Transverse colon (tissue), 4 donors: ENCODE results near the gene CAPN9. TPM values are rescaled to one million over a fixed set of nuclear protein-coding genes. Genes with fewer than 3 reads are reported as not detected.

Experiments
- DNase-seq: peaks from one replicate; pipeline ENCODE4 v3.0.0-alpha.2; 2019
- H3K27ac ChIP-seq, 4 donors: fragments of 200-600 bp; sonication (generic); 2 replicates each; pipeline ENCODE4 v1.5.1; 2016 to 2018; ENCODE audit warnings: inconsistent platforms in 4 of 4
- H3K27me3 ChIP-seq: fragments of 200-600 bp; sonication (generic); 2 replicates; pipeline ENCODE4 v1.5.1; 2017; ENCODE audit warnings: inconsistent platforms
- H3K36me3 ChIP-seq, 4 donors: fragments of 200-600 bp; sonication (generic); 2 replicates each; pipeline ENCODE4 v1.5.1; 2017 to 2019; ENCODE audit warnings: inconsistent platforms in 4 of 4
- H3K4me1 ChIP-seq, 4 donors: fragments of 200-600 bp; sonication (generic); 2 replicates each; pipeline ENCODE4 v1.5.1; 2017 to 2020; ENCODE audit warnings: inconsistent platforms in 4 of 4
- H3K4me3 ChIP-seq, 4 donors: fragments of 200-600 bp; sonication (generic); 1 replicate in 1 of 4; 2 replicates in 3 of 4; pipeline versions ENCODE4 v1.5.1 to v1.6.1; 2017 to 2019; ENCODE audit warnings: inconsistent platforms in 4 of 4
- H3K9me3 ChIP-seq, 2 donors: fragments of 200-600 bp; sonication (generic); 2 replicates each; pipeline ENCODE4 v1.5.1; 2017 to 2019; ENCODE audit warnings: inconsistent platforms in 2 of 2
- EP300 ChIP-seq: sonication (generic); formaldehyde crosslinking; IDR thresholded peaks from one replicate; pipeline ENCODE4 v1.6.1; 2017; ENCODE audit warnings: antibody characterized with exemption, low read depth
- POLR2A ChIP-seq: fragments of 450-650 bp; IDR thresholded peaks from one replicate; pipeline ENCODE4 v1.6.1; 2016; ENCODE audit warnings: antibody characterized with exemption, mild to moderate bottlenecking, moderate library complexity
- POLR2AphosphoS5 ChIP-seq, 3 donors: sonication (generic); formaldehyde crosslinking; IDR thresholded peaks; one replicate each; pipeline ENCODE4 v1.6.1; 2016; ENCODE audit warnings: antibody characterized with exemption in 3 of 3
- WGBS, 2 donors: methylation state at CpG; one replicate each; pipeline ENCODE4 v1.1.5; 2018; ENCODE audit warnings: low coverage in 1 of 2; 5-methylcytosine and 5-hydroxymethylcytosine counted together
- in situ Hi-C, 4 donors: fragments of 200-750 bp; cut with MboI; loops; one replicate each; pipeline versions ENCODE4 v1.15.0 to v1.15.1; 2017; ENCODE audit warnings: low sequenced_read_pairs in 3 of 4, low pct_ligation_motif_present in 1 of 4, low pct_unique_long_range_greater_than_20kb in 1 of 4
- intact Hi-C: fragments of 100-400 bp; cut with DNase I; formaldehyde crosslinking; loops from one replicate; pipeline ENCODE4 v1.15.1; 2023; ENCODE audit warnings: low total_unique reads
- total RNA-seq, 4 donors: library from RNA; depleted of rRNA; stranded (reverse); fragments of >200 nt; gene quantifications; one replicate each; pipeline ENCODE4 v1.1.0, GENCODE V29; 2016
- TF ChIP-seq, protein P1 (sequence below), 5 experiments: fragments of 200-600 bp in 3 of 5; fragments of 450-650 bp in 2 of 5; sonication (generic) in 3 of 5; IDR thresholded peaks; 1 replicate in 2 of 5; 2 replicates in 3 of 5; pipeline ENCODE4 v1.5.1; 2016 to 2017; ENCODE audit warnings: antibody characterized with exemption in 5 of 5, inconsistent platforms in 3 of 5, mild to moderate bottlenecking in 2 of 5, moderate library complexity in 1 of 5

The CAPN9 gene
- total RNA-seq, 4 donors from 2014 or later, result 26.3 to 59.9 (median 32.7) TPM

DNA sequence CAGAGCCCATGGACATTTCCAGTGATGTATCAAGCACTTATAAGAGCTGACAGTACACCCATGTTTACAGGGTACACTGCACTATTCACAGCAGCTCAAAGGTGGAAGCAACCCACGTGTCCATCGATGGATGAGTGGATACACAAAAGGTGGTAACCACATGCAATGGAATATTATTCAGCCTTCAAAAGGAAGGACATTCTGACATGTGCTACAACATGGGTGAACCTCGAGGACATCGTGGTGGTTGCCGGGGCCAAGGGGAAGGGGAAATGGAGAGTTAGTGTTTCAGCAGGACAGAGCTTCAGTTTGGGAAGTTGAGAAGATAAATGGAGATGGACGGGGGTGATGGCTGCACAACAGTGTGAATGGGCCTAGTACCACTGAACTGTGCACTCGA is 42.4 kb upstream of the CAPN9 start:
- in situ Hi-C loops, result no loop called here
- no peak for TF ChIP-seq POLR2AphosphoS5 (IDR thresholded peaks at IDR 0.05)
- H3K27ac ChIP-seq, result no peak overlapping the region
- no peaks in the 10 kb centered on the region for H3K9me3 ChIP-seq
- H3K36me3 ChIP-seq, result no peaks in the 10 kb centered on the region
- 90 to 97% methylated on average over 4 to 7 of the region's 7 CpGs for WGBS, 2 donors
- H3K4me1 ChIP-seq, result peaks cover 0 to 12% (median 4%) of the 10 kb centered on the region in 4 donors
- H3K4me3 ChIP-seq, result no peak overlapping the region
- intact Hi-C loops, result no loop called here
- H3K27me3 ChIP-seq, result no peaks in the 10 kb centered on the region
- no peak for DNase-seq

GRCh38 chr1:230705289-230706019 is 41.7 kb upstream of the CAPN9 start:
- H3K27ac ChIP-seq, result peak overlapping the region in 1 of 4 donors; percentile 13
- no peaks in the 10 kb centered on the region for H3K27me3 ChIP-seq
- peak; percentile 36 for DNase-seq
- intact Hi-C loops, result no loop called here
- WGBS, 2 donors, result 74% methylated on average over 18 of the region's 18 CpGs; no CpG with 5 or more reads in 1 of the 2 donors
- TF ChIP-seq POLR2AphosphoS5 (IDR thresholded peaks at IDR 0.05), result no peak
- TF ChIP-seq POLR2A, result peak; percentile 22
- H3K36me3 ChIP-seq, result no peaks in the 10 kb centered on the region
- H3K4me3 ChIP-seq, result no peak overlapping the region
- H3K4me1 ChIP-seq, result peaks cover 0 to 12% (median 4%) of the 10 kb centered on the region in 4 donors
- in situ Hi-C loops, result no loop called here
- H3K9me3 ChIP-seq, result no peaks in the 10 kb centered on the region

- in situ Hi-C loops (no loop called here), intact Hi-C loops (no loop called here)
- peak overlapping the region in 1 of 4 donors; percentile 13 for H3K27ac ChIP-seq
- no peaks in the 10 kb centered on the region for H3K27me3 ChIP-seq
- H3K9me3 ChIP-seq, result no peaks in the 10 kb centered on the region
- no peak for DNase-seq
- 20 to 89% methylated on average over 1 to 9 of the region's 9 CpGs for WGBS, 2 donors
- H3K4me3 ChIP-seq, result no peak overlapping the region
- no peaks in the 10 kb centered on the region for H3K36me3 ChIP-seq
- H3K4me1 ChIP-seq, result peaks cover 0 to 12% (median 4%) of the 10 kb centered on the region in 4 donors
- no peak for TF ChIP-seq EP300
- no peak for TF ChIP-seq POLR2A
- TF ChIP-seq, protein P1, sequence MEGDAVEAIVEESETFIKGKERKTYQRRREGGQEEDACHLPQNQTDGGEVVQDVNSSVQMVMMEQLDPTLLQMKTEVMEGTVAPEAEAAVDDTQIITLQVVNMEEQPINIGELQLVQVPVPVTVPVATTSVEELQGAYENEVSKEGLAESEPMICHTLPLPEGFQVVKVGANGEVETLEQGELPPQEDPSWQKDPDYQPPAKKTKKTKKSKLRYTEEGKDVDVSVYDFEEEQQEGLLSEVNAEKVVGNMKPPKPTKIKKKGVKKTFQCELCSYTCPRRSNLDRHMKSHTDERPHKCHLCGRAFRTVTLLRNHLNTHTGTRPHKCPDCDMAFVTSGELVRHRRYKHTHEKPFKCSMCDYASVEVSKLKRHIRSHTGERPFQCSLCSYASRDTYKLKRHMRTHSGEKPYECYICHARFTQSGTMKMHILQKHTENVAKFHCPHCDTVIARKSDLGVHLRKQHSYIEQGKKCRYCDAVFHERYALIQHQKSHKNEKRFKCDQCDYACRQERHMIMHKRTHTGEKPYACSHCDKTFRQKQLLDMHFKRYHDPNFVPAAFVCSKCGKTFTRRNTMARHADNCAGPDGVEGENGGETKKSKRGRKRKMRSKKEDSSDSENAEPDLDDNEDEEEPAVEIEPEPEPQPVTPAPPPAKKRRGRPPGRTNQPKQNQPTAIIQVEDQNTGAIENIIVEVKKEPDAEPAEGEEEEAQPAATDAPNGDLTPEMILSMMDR (IDR thresholded peaks at IDR 0.05), result no peak
- no peak for TF ChIP-seq POLR2AphosphoS5 (IDR thresholded peaks at IDR 0.05)
These were observed 41.0 kb upstream of the CAPN9 start for GRCh38 chr1:230706020-230706699.

- H3K27ac ChIP-seq, result no peak overlapping the region
- in situ Hi-C loops (no loop called here), intact Hi-C loops (no loop called here)
- TF ChIP-seq, protein P1 (IDR thresholded peaks at IDR 0.05), result no peak
- TF ChIP-seq POLR2A (no peak), EP300 (no peak), POLR2AphosphoS5 (IDR thresholded peaks at IDR 0.05) (no peak)
- 88% methylated on average over 19 of the region's 20 CpGs; no CpG with 5 or more reads in 1 of the 2 donors for WGBS, 2 donors
- no peaks in the 10 kb centered on the region for H3K27me3 ChIP-seq
- H3K9me3 ChIP-seq, result no peaks in the 10 kb centered on the region
- no peak for DNase-seq
- no peaks in the 10 kb centered on the region for H3K36me3 ChIP-seq
- H3K4me1 ChIP-seq, result peaks cover 0 to 12% (median 4%) of the 10 kb centered on the region in 4 donors
- H3K4me3 ChIP-seq, result no peak overlapping the region
These were observed 40.1 kb upstream of the CAPN9 start for GRCh38 chr1:230706887-230707731.
